HL-60 (cell line): ENCODE measurements around the gene OR10H5.

ENCODE experiments used
- POLR2AphosphoS5 ChIP-seq: IDR thresholded peaks from 2 replicates; pipeline ENCODE4 v1.6.1; 2012; ENCODE audit warnings: low read depth
- REST ChIP-seq: IDR thresholded peaks from 2 replicates; pipeline ENCODE4 v1.6.1; 2012; ENCODE audit warnings: low read depth; ENCODE audit not compliant: insufficient replicate concordance
- TF ChIP-seq, protein P1 (sequence below): IDR thresholded peaks from one replicate; pipeline ENCODE4 v1.5.1; 2011; ENCODE audit warnings: low read length, control low read depth, inconsistent platforms; ENCODE audit not compliant: insufficient read depth

DNA sequence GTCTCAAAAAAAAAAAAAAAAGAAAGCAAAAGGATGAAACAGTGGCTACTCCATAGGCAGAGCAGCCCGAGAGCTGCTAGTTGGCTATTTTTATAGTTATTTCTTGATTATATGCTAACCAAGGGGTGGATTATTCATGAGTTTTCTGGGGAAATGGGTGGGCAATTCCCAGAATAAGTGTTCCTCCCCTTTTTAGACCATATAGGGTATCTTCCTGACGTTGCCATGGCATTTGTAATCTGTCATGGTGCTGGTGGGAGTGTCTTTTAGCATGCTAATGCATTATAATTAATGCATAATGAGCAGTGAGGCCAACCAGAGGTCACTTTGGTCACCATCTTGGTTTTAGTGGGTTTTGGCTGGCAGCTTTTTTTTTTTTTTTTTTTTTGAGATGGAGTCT is 53.4 kb downstream of the OR10H5 start:
- no peak for TF ChIP-seq POLR2AphosphoS5
- TF ChIP-seq, protein P1, sequence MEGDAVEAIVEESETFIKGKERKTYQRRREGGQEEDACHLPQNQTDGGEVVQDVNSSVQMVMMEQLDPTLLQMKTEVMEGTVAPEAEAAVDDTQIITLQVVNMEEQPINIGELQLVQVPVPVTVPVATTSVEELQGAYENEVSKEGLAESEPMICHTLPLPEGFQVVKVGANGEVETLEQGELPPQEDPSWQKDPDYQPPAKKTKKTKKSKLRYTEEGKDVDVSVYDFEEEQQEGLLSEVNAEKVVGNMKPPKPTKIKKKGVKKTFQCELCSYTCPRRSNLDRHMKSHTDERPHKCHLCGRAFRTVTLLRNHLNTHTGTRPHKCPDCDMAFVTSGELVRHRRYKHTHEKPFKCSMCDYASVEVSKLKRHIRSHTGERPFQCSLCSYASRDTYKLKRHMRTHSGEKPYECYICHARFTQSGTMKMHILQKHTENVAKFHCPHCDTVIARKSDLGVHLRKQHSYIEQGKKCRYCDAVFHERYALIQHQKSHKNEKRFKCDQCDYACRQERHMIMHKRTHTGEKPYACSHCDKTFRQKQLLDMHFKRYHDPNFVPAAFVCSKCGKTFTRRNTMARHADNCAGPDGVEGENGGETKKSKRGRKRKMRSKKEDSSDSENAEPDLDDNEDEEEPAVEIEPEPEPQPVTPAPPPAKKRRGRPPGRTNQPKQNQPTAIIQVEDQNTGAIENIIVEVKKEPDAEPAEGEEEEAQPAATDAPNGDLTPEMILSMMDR: no peak
- TF ChIP-seq REST: no peak
